Caco-2 (cell line): Measurements from ENCODE around the gene HLCS. TPM values are rescaled to one million over a fixed set of nuclear protein-coding genes. Genes with fewer than 3 reads are reported as not detected.
"Not testable (repeated sequence)": the region's sequence is repeated elsewhere in the genome, so short reads cannot be mapped to it uniquely, and the experiment has no call there.

Experiments
- BruUV-seq: library from RNA; stranded (reverse); fragments of 400-500 nt; replicated peaks from 2 replicates; lab custom pipeline; 2021; lab: Mats Ljungman, UMichigan
- CTCF ChIA-PET: fragments of 300-600 bp; sonication (Branson Sonifier 250); formaldehyde crosslinking; loops from one replicate; lab custom pipeline; 2022; ENCODE audit warnings: antibody characterized with exemption; lab: Charles Lee
- POLR2A ChIA-PET: fragments of 300-600 bp; sonication (Branson Sonifier 250); formaldehyde crosslinking; loops from one replicate; lab custom pipeline; 2022; ENCODE audit warnings: antibody characterized with exemption; lab: Charles Lee
- DNase-seq, 2 experiments: peaks; one replicate each; pipeline versions ENCODE4 v3.0.0 to v3.0.0-alpha.2; 2020 to 2022
- H3K27me3 ChIP-seq: replicated peaks from 2 replicates; pipeline ENCODE4 v1.6.0; 2011; ENCODE audit warnings: low read length; ENCODE audit not compliant: control insufficient read depth, insufficient read depth
- H3K36me3 ChIP-seq: 2 replicates; pipeline ENCODE4 v1.5.1; 2011; ENCODE audit warnings: low read length; ENCODE audit not compliant: control insufficient read depth, insufficient read depth
- H3K4me1 ChIP-seq: fragments of 250-450 bp; sonication (Bioruptor Pico); 2 replicates; pipeline ENCODE4 v1.5.1; 2020; ENCODE audit warnings: mild to moderate bottlenecking
- H3K4me3 ChIP-seq: 2 replicates; pipeline ENCODE4 v1.5.1; 2011; ENCODE audit warnings: low read depth, mild to moderate bottlenecking, control low read depth, low read length
- H3K9me3 ChIP-seq: fragments of 250-450 bp; sonication (Bioruptor Pico); 2 replicates; pipeline ENCODE4 v1.5.1; 2020; ENCODE audit warnings: mild to moderate bottlenecking, moderate library complexity
- H3K27ac Mint-ChIP-seq: one replicate; pipeline ENCODE4 v1.8.0; 2022; ENCODE audit warnings: mixed read lengths; ENCODE audit not compliant: unreplicated experiment
- H3K27me3 Mint-ChIP-seq: one replicate; pipeline ENCODE4 v1.8.0; 2022; ENCODE audit warnings: mixed read lengths; ENCODE audit not compliant: insufficient read depth, unreplicated experiment
- H3K36me3 Mint-ChIP-seq: one replicate; pipeline ENCODE4 v1.8.0; 2022; ENCODE audit warnings: mild to moderate bottlenecking, mixed read lengths; ENCODE audit not compliant: insufficient read depth, unreplicated experiment
- H3K4me1 Mint-ChIP-seq: one replicate; pipeline ENCODE4 v1.8.0; 2022; ENCODE audit warnings: low read depth, mixed read lengths; ENCODE audit not compliant: unreplicated experiment
- H3K4me3 Mint-ChIP-seq: one replicate; pipeline ENCODE4 v1.8.0; 2022; ENCODE audit warnings: mild to moderate bottlenecking, moderate library complexity, mixed read lengths; ENCODE audit not compliant: unreplicated experiment
- H3K9me3 Mint-ChIP-seq: one replicate; pipeline ENCODE4 v1.8.0; 2022; ENCODE audit warnings: mixed read lengths; ENCODE audit not compliant: unreplicated experiment
- CTCF ChIP-seq, 2 experiments: fragments of 200-600 bp in 1 of 2; IDR thresholded peaks; 1 replicate in 1 of 2; 2 replicates in 1 of 2; pipeline versions ENCODE4 v1.5.1 to v1.8.0; 2011 to 2022; ENCODE audit warnings: antibody characterized with exemption in 1 of 2, control low read depth in 1 of 2, inconsistent platforms in 1 of 2, low read depth in 1 of 2, low read length in 1 of 2, mild to moderate bottlenecking in 1 of 2, moderate library complexity in 1 of 2; ENCODE audit not compliant: insufficient read depth in 1 of 2, severe bottlenecking in 1 of 2, unreplicated experiment in 1 of 2
- intact Hi-C: fragments of 100-400 bp; cut with micrococcal nuclease; formaldehyde crosslinking; loops from one replicate; pipeline ENCODE4 v1.10.0; 2022; ENCODE audit not compliant: unreplicated experiment
- total RNA-seq: library from RNA; stranded (reverse); gene quantifications from 2 replicates; pipeline ENCODE4 v1.2.3, GENCODE V29; 2022

Gene HLCS
- total RNA-seq, 1 experiment from 2014 or later, result 26.2 TPM

GRCh38 chr21:36992671-36993070 lies 26.2 kb upstream of the HLCS start:
- no peak overlapping the region for H3K4me3 Mint-ChIP-seq
- no peak overlapping the region for H3K27ac Mint-ChIP-seq
- no peak for TF ChIP-seq CTCF (IDR thresholded peaks at IDR 0.05; ENCODE audit: insufficient read depth in 1 of 2, low read depth in 1 of 2, low read length in 1 of 2, severe bottlenecking in 1 of 2, unreplicated experiment in 1 of 2)
- ChIA-PET POLR2A (no interaction called here), CTCF (interaction anchor here (1.2 kb wide), 1 partner anchor 16 kb away, joined by 5 read pairs; no protein-coding TSS in a partner anchor)
- BruUV-seq, result no TSS peak
- Histone ChIP-seq H3K4me1 (peaks cover 13% of the 10 kb centered on the region), H3K9me3 (no peaks in the 10 kb centered on the region), H3K36me3 (no peaks in the 10 kb centered on the region), H3K27me3 (no peaks in the 10 kb centered on the region), H3K4me3 (no peak overlapping the region)
- no peak for DNase-seq
- no peaks in the 10 kb centered on the region for H3K27me3 Mint-ChIP-seq
- intact Hi-C loops, result no loop called here
- H3K4me1 Mint-ChIP-seq, result peaks cover 11% of the 10 kb centered on the region
- H3K36me3 Mint-ChIP-seq, result peaks cover 12% of the 10 kb centered on the region
- no peaks in the 10 kb centered on the region for H3K9me3 Mint-ChIP-seq

GRCh38 chr21:36990508-36991205 lies 24.2 kb upstream of the HLCS start:
- H3K4me1 Mint-ChIP-seq, result peaks cover 12% of the 10 kb centered on the region
- H3K27ac Mint-ChIP-seq, result peak overlapping the region; percentile 96
- POLR2A ChIA-PET, result interaction anchor here (0.6 to 1.7 kb wide), 3 partner anchors 14 to 51 kb away, joined by 3 to 5 read pairs (median 3); partner anchors contain the start of gene HLCS
- no peaks in the 10 kb centered on the region for H3K9me3 ChIP-seq
- H3K36me3 Mint-ChIP-seq, result peaks cover 17% of the 10 kb centered on the region
- no peaks in the 10 kb centered on the region for H3K27me3 Mint-ChIP-seq
- no peaks in the 10 kb centered on the region for H3K36me3 ChIP-seq
- TF ChIP-seq CTCF (IDR thresholded peaks at IDR 0.05; ENCODE audit: insufficient read depth in 1 of 2, low read depth in 1 of 2, low read length in 1 of 2, severe bottlenecking in 1 of 2, unreplicated experiment in 1 of 2), result no peak
- CTCF ChIA-PET, result interaction anchor here (1.0 to 2.0 kb wide), 3 partner anchors 14 to 24 kb away, joined by 3 to 17 read pairs (median 10); partner anchors contain the start of gene HLCS
- no peak for DNase-seq
- H3K4me3 ChIP-seq, result peak overlapping the region; percentile 46
- intact Hi-C loops, result no loop called here
- H3K9me3 Mint-ChIP-seq, result peaks cover 9% of the 10 kb centered on the region
- H3K4me1 ChIP-seq, result peaks cover 15% of the 10 kb centered on the region
- BruUV-seq, result TSS peak; percentile 54
- H3K4me3 Mint-ChIP-seq, result peak overlapping the region; percentile 96
- H3K27me3 ChIP-seq, result no peaks in the 10 kb centered on the region

GRCh38 chr21:36989699-36990507 lies 23.4 kb upstream of the HLCS start:
- intact Hi-C loops, result no loop called here
- ChIA-PET POLR2A (interaction anchor here (0.5 to 1.7 kb wide), 6 partner anchors 10 to 670 kb away, joined by 3 to 13 read pairs (median 5); partner anchors contain the start of genes PIGP and TTC3), CTCF (interaction anchor here (1.0 to 2.0 kb wide), 4 partner anchors 11 to 23 kb away, joined by 3 to 17 read pairs (median 6); partner anchors contain the start of gene HLCS)
- Histone ChIP-seq H3K9me3 (no peaks in the 10 kb centered on the region), H3K36me3 (no peaks in the 10 kb centered on the region), H3K4me1 (peaks cover 15% of the 10 kb centered on the region), H3K4me3 (peak overlapping the region; percentile 46), H3K27me3 (no peaks in the 10 kb centered on the region)
- TF ChIP-seq CTCF (IDR thresholded peaks at IDR 0.05; ENCODE audit: insufficient read depth in 1 of 2, low read depth in 1 of 2, low read length in 1 of 2, severe bottlenecking in 1 of 2, unreplicated experiment in 1 of 2), result peak in 1 of 2 experiments; percentile 68
- Mint-ChIP-seq H3K27ac (peak overlapping the region; percentile 96), H3K9me3 (peaks cover 9% of the 10 kb centered on the region), H3K4me3 (peak overlapping the region; percentile 96), H3K36me3 (peaks cover 17% of the 10 kb centered on the region), H3K27me3 (no peaks in the 10 kb centered on the region), H3K4me1 (peaks cover 12% of the 10 kb centered on the region)
- BruUV-seq, result no TSS peak
- DNase-seq, result peak; percentile 92 to 95

- Mint-ChIP-seq H3K4me3 (peak overlapping the region; percentile 96), H3K36me3 (peaks cover 17% of the 10 kb centered on the region), H3K27ac (peak overlapping the region; percentile 96), H3K4me1 (peaks cover 12% of the 10 kb centered on the region)
- H3K27me3 ChIP-seq, H3K9me3 ChIP-seq, BruUV-seq, H3K36me3 ChIP-seq, H3K27me3 Mint-ChIP-seq, DNase-seq, intact Hi-C loops, H3K9me3 Mint-ChIP-seq: not testable (repeated sequence)
- POLR2A ChIA-PET, result interaction anchor here (0.5 to 1.7 kb wide), 3 partner anchors 12 to 128 kb away, joined by 5 to 13 read pairs (median 5); partner anchors contain the start of genes PIGP and TTC3
- peaks cover 15% of the 10 kb centered on the region for H3K4me1 ChIP-seq
- H3K4me3 ChIP-seq, result peak overlapping the region; percentile 46
- CTCF ChIA-PET, result interaction anchor here (0.6 to 2.0 kb wide), 4 partner anchors 11 to 693 kb away, joined by 3 to 17 read pairs (median 10); no protein-coding TSS in a partner anchor
Observed at GRCh38 chr21:36989199-36989698, 22.8 kb upstream of the HLCS start.
